Forelimb muscle (tissue), 1 donor: ENCODE data around the gene RIMKLA. TPM values are rescaled to one million over a fixed set of nuclear protein-coding genes. Genes with fewer than 3 reads are reported as not detected.

ENCODE experiments used
- DNase-seq: peaks from one replicate; pipeline ENCODE4 v3.0.0-alpha.2; 2013; ENCODE audit warnings: low read depth
- polyA plus RNA-seq: library from polyadenylated mRNA; unstranded; fragments of 120-200 nt; gene quantifications from one replicate; pipeline ENCODE4 v1.2.1, GENCODE V29; 2013; ENCODE audit not compliant: insufficient read length

Gene RIMKLA
- polyA plus RNA-seq, 1 donor, result 0.89 TPM

- no peak for DNase-seq
These were observed 46.6 kb downstream of the RIMKLA start for GRCh38 chr1:42427240-42427639.

GRCh38 chr1:42429603-42430002 lies 49.0 kb downstream of the RIMKLA start:
- DNase-seq, result no peak

- DNase-seq, result no peak
These were observed 49.9 kb downstream of the RIMKLA start for GRCh38 chr1:42430286-42431135.

- DNase-seq, result no peak
These were observed 50.9 kb downstream of the RIMKLA start for GRCh38 chr1:42431514-42431913.

- DNase-seq, result no peak
These were observed 52.1 kb downstream of the RIMKLA start for GRCh38 chr1:42432714-42433113.

GRCh38 chr1:42433369-42433768 lies 52.8 kb downstream of the RIMKLA start:
- no peak for DNase-seq

GRCh38 chr1:42434340-42434739 lies 53.7 kb downstream of the RIMKLA start:
- no peak for DNase-seq

- DNase-seq, result no peak
These were observed 59.3 kb downstream of the RIMKLA start for GRCh38 chr1:42439940-42440339.

GRCh38 chr1:42442662-42443061 lies 62.1 kb downstream of the RIMKLA start:
- no peak for DNase-seq

- DNase-seq, result no peak
These were observed 68.7 kb downstream of the RIMKLA start for GRCh38 chr1:42449256-42449655.

- no peak for DNase-seq
These were observed 69.5 kb downstream of the RIMKLA start for GRCh38 chr1:42450061-42450460.

- no peak for DNase-seq
These were observed 72.8 kb downstream of the RIMKLA start for GRCh38 chr1:42453386-42453785.

- DNase-seq, result no peak
These were observed 73.8 kb downstream of the RIMKLA start for GRCh38 chr1:42454403-42454802.

GRCh38 chr1:42456010-42456753 lies 75.6 kb downstream of the RIMKLA start, which contains the start of the genes PPCS and ZMYND12:
PPCS (plus strand) TSS chr1:42456543; CDS start chr1:42456566, 23 bp downstream.
ZMYND12 (minus strand) TSS chr1:42456022; CDS start chr1:42455997, 25 bp downstream.
- DNase-seq, result peak; percentile 70

GRCh38 chr1:42456754-42457089 lies 76.1 kb downstream of the RIMKLA start:
- DNase-seq, result no peak

- no peak for DNase-seq
These were observed 80.6 kb downstream of the RIMKLA start for GRCh38 chr1:42461196-42461595.

GRCh38 chr1:42462828-42463763 lies 82.5 kb downstream of the RIMKLA start, which contains the start of gene CCDC30:
CCDC30 (plus strand) TSS chr1:42463286; CDS start chr1:42480552, 17,266 bp downstream.
- DNase-seq, result peak; percentile 97

GRCh38 chr1:42463921-42464320 lies 83.3 kb downstream of the RIMKLA start:
- no peak for DNase-seq

GRCh38 chr1:42466030-42466429 lies 85.4 kb downstream of the RIMKLA start:
- DNase-seq, result no peak

GRCh38 chr1:42469727-42470126 lies 89.1 kb downstream of the RIMKLA start:
- DNase-seq, result no peak
